Mesenteric fat pad (tissue), 1 donor: ENCODE data around the gene ZNF547. TPM values are rescaled to one million over a fixed set of nuclear protein-coding genes. Genes with fewer than 3 reads are reported as not detected.

Experiments
- DNase-seq: peaks from one replicate; pipeline ENCODE4 v3.0.0-alpha.2; 2020; ENCODE audit warnings: low spot score
- total RNA-seq: library from RNA; stranded (reverse); fragmentation: NEBNext Ultra II Directional; extraction: Animal tissue kit (Norgen Biotek cat#: 25700); gene quantifications from one replicate; pipeline ENCODE4 v1.2.1, GENCODE V29; 2021
- donor health status: DM: yes; HTN: yes; CAD: no.

The ZNF547 gene
- total RNA-seq, 1 donor from 2014 or later = 2.2 TPM

- DNase-seq = peak; percentile 59
These were observed 10.8 kb downstream of the ZNF547 start for GRCh38 chr19:57374179-57374578.

GRCh38 chr19:57374647-57375046 is 11.3 kb downstream of the ZNF547 start:
- peak; percentile 12 for DNase-seq

DNA sequence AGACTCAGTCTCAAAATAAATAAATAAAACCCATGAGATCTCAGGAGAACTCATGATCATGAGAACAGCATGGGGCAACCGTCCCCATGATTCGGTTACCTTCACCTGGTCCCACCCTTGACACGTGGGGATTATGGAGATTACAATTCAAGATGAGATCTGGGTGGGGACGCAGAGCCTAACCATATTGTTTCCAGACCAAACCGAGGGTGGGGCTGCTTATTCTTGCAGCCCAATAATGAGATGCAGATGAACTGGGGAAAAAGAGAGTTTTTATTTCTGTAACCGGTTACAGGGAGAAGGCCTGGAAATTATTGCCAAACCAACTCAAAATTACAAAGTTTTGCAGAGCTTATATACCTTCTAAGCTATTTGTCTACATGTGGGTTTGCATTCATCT is 12.8 kb downstream of the ZNF547 start:
- DNase-seq = no peak

DNA sequence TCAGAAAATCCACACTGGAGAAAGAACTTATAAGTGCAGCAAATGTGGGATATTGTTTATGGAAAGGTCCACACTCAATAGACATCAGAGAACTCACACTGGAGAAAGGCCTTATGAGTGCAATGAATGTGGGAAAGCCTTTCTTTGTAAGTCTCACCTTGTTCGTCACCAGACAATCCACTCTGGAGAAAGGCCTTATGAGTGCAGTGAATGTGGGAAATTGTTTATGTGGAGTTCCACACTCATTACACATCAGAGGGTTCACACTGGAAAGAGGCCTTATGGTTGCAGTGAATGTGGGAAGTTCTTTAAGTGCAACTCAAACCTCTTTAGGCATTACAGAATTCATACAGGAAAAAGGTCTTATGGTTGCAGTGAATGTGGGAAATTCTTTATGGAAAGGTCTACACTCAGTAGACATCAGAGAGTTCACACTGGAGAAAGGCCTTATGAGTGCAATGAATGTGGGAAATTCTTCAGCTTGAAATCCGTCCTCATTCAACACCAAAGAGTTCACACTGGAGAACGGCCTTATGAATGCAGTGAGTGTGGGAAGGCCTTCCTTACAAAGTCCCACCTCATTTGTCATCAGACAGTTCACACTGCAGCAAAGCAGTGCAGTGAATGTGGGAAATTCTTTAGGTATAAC is 14.3 kb downstream of the ZNF547 start:
- DNase-seq = no peak

GRCh38 chr19:57380923-57381322 is 17.6 kb downstream of the ZNF547 start:
- DNase-seq = no peak

GRCh38 chr19:57382806-57383488 is 19.6 kb downstream of the ZNF547 start:
- DNase-seq = no peak

DNA sequence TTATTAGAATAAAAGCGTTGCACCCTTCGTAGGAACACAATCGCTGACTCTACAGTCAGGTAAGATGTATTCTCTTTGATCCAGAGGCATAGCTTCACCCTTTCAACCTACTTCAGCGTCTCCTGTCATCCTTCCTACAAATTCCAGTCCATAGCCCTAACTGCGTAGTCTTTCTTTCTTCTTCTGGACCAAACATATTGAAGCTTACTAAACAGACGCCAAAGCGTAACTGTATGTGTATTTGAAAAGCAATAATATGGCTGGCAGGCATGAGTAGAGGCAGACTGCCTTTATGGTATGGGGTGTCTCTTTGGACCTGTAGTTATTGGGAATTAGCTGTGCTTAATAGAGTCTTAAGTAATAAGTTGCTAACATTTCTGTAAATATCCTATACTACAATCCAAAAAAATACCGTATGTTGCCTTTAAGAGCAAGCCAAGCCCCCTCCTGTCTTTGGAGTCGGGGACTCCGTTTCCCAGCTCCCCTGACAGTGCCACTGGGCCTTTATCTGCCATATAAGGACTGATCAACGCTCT is 25.9 kb downstream of the ZNF547 start:
- DNase-seq = no peak

DNA sequence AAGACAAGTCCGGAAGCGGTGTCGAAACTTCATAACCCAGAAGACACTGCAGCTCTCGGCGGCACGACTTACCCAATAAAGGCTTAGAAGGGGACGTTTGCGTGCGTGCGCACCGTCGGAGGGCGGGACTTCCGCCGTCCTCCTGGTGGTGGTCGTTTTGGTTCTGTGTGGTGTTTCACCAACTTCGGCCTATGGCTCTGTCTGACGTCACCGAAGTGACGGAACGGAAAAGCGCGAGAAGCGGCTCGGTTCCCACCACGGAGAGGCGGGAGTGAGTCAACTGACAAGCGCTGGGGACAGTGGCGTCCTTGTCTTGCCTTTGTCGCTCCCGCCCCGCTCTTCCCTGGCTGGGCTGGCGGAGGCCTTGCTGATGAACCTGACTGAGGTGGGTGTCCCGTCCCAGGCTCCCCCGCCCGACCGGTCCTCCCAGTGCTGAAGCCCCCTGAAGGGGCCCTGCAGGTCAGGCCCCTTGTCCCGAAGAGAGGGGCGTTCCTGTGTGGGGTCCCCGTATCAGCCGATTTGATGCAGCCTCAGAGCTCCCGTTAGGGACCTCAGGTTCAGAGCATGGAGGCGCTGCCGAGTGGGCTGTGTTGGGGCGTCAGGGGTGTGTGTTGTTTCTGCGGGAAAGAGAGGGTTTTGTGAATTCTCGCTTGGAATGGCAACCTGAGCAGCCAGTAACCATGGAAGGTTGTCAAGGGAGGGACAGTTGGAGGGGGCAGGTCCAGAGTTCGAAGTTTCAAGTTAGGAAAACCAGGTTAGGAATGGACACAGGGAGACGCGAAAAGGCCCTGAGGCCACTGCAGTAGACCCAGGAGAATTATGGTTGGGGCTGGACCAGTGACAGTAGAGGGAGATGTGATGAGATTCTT is 26.6 kb downstream of the ZNF547 start, which contains the start of gene ZNF548:
Gene ZNF548, plus strand, starts transcription at position 125 of the 869 bp plus-strand sequence. Its CDS starts 246 bp downstream, at position 371.
- DNase-seq = peak; percentile 98

- DNase-seq = peak; percentile 22
These were observed 32.4 kb downstream of the ZNF547 start for GRCh38 chr19:57395710-57396109.

- no peak for DNase-seq
These were observed 35.5 kb downstream of the ZNF547 start for GRCh38 chr19:57398868-57399267.

DNA sequence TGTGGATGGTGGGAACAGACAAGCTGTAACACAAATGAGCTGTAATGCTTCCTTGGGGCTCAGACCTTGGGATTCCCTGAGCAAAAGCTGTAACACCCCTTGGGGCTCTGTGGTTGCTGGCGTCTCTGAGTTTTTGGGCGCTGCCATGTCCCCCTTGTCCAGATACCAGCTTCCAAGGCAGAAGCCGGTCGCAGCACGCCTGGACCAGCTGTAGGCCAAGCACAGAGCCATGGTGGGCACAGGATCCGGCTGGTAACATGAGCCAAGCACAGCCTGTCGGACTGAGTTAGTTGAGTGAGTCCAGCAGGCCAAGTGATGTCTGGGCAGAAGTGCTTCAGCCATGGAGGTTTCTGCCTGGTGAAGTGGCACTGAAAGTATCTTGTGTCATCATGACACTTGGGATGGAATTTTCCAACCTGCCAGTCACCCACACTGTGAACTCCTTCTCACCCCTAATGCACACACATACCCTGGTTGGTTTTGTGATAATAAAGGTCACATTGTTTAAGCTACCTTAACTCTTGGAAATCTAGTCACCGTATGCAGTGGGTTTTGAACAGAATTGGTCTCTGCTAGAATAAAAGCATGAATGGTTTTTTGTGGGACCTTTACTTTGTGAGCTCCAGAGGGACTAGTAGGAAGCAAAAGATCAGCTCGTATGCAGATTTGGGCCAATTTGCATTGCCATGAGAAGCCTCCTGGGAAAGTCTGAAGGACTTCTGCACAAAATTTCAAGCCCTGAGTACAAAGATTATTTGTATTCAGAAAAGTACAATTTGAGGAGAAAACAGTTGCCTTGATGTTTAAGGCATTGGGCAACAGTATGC is 40.6 kb downstream of the ZNF547 start:
- DNase-seq = no peak

DNA sequence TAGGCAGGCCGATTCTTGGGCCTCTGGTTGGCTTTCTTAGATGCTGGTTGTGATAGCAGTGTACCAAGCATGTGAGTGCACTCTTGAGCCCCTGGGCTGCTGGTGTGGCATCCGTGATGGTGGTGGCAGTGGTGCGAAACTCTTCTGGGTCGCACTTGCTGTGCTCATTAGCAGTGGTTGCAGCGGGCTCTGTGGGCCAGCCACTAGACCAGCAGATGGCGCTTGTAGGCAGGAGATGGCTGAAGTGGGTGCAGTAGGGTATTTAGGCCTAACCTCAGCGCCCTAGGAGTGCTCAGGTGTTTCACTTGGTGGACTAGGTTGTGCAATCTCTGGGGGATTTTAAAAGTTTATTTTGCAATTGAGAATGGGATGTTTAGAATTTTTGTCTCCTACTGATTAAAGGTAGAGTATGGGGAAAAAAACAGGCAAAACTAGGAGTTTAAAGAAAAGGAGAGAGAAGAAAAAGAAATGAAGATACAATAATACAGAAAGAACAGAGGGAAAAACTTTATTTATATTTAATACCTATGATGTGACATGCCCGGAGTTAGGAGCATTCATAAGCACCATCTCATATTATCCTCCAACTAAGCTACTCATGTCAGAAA is 43.3 kb downstream of the ZNF547 start:
- DNase-seq = no peak

- peak; percentile 96 for DNase-seq
These were observed 47.7 kb downstream of the ZNF547 start, which contains the start of gene ZNF17 for GRCh38 chr19:57410877-57411671. Gene ZNF17 (plus strand): TSS chr19:57411161. CDS start chr19:57413616, 2,455 bp downstream.

- DNase-seq = peak; percentile 57
These were observed 56.1 kb downstream of the ZNF547 start for GRCh38 chr19:57419439-57419838.

DNA sequence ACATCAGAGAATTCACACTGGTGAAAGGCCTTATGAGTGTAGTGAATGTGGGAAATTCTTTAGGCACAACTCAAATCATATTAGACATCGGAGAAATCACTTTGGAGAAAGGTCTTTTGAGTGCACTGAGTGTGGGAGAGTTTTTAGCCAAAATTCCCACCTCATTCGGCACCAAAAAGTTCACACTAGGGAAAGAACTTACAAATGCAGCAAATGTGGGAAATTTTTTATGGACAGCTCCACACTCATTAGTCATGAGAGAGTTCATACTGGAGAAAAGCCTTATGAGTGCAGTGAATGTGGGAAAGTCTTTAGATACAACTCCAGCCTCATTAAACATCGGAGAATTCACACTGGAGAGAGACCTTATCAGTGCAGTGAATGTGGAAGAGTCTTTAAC is 57.7 kb downstream of the ZNF547 start:
- no peak for DNase-seq
